ENCODE measurements around the gene ZCCHC7.
"Not testable (repeated sequence)": the region's sequence is repeated elsewhere in the genome, so short reads cannot be mapped to it uniquely, and the experiment has no call there.

ZCCHC7 gene

DNA sequence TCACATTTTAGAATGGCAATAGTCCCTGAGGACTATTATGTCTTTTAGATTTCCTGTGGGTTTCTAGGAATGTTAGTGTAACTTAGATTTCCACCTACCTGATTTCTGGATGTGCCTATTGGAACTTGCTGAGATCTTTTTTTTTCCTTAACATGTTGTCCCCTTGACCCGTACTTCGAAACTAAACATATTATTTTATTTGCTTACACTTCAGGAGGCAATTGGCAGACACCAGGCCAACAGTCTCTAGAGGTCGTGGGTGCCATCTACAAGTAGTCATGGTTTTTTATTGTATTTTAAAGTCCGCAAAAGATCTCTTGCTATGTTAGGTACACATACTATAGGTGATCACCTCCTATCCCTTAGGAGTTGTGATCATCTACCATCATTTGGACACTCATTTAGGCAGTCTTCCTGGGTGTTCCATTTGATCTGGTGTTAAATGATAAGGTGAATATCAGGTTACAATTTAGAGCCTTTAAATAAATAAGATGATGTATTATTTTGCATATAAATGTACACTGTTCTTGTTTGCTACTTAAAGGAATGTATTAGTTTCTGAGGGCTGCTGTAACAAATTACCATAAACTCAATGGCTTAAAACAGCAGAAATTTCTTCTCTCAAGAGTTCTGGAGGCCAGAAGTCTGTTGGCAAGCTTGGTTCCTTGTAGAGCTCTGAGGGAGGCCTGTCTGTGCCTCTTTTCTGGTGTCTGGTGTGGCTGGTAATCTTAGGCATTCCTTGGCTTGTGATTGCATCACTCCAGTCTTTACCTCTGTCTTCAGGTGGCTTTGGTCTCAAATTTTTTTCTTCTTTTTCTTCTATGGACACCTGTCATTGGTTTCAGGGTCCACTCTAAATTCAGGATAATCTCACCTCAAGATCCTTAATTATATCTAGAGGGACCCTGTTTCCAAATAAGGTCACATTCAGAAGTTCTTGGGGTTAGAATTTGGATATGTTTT lies 64.8 kb downstream of the ZCCHC7 start:
- Histone ChIP-seq H3K9me3 (ENCODE audit: severe bottlenecking) (no peaks in the 10 kb centered on the region), H3K36me3 (peaks cover 5% of the 10 kb centered on the region; the same call in 1 of the 2 replicates), H3K4me3 (ENCODE audit: low read depth, low read length) (no peak overlapping the region), H3K27ac (no peak overlapping the region), H3K27me3 (ENCODE audit: insufficient read depth, low read depth, severe bottlenecking) (no peaks in the 10 kb centered on the region)
- TF ChIP-seq, protein P1, sequence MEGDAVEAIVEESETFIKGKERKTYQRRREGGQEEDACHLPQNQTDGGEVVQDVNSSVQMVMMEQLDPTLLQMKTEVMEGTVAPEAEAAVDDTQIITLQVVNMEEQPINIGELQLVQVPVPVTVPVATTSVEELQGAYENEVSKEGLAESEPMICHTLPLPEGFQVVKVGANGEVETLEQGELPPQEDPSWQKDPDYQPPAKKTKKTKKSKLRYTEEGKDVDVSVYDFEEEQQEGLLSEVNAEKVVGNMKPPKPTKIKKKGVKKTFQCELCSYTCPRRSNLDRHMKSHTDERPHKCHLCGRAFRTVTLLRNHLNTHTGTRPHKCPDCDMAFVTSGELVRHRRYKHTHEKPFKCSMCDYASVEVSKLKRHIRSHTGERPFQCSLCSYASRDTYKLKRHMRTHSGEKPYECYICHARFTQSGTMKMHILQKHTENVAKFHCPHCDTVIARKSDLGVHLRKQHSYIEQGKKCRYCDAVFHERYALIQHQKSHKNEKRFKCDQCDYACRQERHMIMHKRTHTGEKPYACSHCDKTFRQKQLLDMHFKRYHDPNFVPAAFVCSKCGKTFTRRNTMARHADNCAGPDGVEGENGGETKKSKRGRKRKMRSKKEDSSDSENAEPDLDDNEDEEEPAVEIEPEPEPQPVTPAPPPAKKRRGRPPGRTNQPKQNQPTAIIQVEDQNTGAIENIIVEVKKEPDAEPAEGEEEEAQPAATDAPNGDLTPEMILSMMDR (IDR thresholded peaks at IDR 0.05; ENCODE audit: low read depth, low read length) = no peak
- no peak for DNase-seq

DNA sequence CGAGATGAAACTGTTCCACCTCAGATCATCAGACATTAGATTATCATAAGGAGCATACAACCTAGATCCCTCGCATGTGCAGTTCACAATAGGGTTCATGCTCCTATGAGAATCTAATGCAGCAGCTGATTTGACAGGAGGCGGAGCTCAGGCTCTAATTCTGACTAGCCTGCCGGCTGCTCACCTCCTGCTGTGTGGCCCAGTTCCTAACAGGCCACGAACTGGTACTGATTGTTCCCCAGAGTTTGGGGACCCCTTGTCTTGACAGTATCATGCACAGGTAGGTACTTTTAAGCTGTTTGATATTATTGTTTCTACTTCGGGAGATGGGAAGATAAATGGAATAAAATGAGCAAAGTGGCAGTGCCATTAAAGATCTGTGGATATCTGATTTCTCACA lies 66.9 kb downstream of the ZCCHC7 start:
- no peak overlapping the region for H3K4me3 ChIP-seq (ENCODE audit: low read depth, low read length)
- H3K27ac ChIP-seq = no peak overlapping the region
- H3K9me3 ChIP-seq (ENCODE audit: severe bottlenecking) = no peaks in the 10 kb centered on the region
- H3K27me3 ChIP-seq (ENCODE audit: insufficient read depth, low read depth, severe bottlenecking) = no peaks in the 10 kb centered on the region
- peaks cover 8% of the 10 kb centered on the region; the same call in 1 of the 2 replicates for H3K36me3 ChIP-seq
- TF ChIP-seq, protein P1 (IDR thresholded peaks at IDR 0.05; ENCODE audit: low read depth, low read length) = no peak
- no peak for DNase-seq

DNA sequence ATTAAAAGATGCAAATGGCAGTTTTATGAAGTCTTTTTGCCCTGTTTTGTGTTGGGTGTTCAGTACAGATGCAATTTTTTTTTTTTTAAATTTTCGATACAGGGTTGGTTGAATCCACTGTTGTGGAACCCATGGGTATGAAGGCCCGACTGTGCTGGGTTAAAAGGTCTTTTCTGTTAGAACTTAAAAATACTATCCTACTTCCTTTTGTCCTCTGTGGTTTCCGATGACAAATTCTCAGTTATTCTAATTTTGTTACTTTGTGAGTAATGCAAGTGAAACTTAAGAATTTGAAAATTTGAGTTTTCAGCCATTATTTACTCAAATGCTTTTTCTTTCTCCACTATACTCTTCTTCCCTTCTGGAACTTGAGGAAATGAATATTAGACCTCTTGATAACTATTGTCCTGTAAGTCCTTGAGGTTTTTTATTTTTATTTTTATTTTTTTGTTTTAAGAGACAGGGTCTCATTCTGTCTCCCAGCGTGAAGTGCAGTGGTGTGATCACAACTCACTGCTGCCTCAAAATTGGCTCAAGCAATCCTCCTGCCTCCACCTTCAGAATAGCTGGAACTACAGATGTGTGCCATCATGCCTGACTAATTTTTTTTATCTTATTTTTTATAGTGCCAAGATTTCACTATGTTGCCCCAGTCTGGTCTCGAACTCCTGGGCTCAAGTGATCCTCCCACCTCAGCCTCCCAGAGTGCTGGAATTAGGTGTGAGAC lies 67.5 kb downstream of the ZCCHC7 start:
- no peak overlapping the region for H3K4me3 ChIP-seq (ENCODE audit: low read depth, low read length)
- H3K36me3 ChIP-seq = peaks cover 8% of the 10 kb centered on the region; the same call in 1 of the 2 replicates
- no peaks in the 10 kb centered on the region for H3K9me3 ChIP-seq (ENCODE audit: severe bottlenecking)
- no peak overlapping the region for H3K27ac ChIP-seq
- no peak for DNase-seq
- TF ChIP-seq, protein P1 (IDR thresholded peaks at IDR 0.05; ENCODE audit: low read depth, low read length) = no peak
- no peaks in the 10 kb centered on the region for H3K27me3 ChIP-seq (ENCODE audit: insufficient read depth, low read depth, severe bottlenecking)

DNA sequence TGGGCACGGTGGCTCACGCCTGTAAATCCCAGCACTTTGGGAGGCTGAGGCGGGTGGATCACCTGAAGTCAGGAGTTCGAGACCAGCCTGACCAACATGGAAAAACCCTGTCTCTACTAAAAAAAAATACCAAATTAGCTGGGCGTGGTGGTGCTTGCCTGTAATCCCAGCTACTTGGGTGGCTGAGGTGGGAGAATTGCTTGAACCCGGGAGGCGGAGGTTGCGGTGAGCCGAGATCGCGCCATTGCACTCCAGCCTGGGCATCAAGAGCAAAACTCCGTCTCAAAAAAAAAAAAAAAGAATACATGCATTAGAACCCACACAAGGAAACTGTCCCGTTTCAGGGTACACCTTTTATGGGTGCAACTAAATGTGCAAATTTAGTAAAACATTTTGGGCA lies 70.4 kb downstream of the ZCCHC7 start:
- H3K9me3 ChIP-seq (ENCODE audit: severe bottlenecking); DNase-seq; H3K27ac ChIP-seq; H3K4me3 ChIP-seq (ENCODE audit: low read depth, low read length); H3K27me3 ChIP-seq (ENCODE audit: insufficient read depth, low read depth, severe bottlenecking); H3K36me3 ChIP-seq: not testable (repeated sequence)

DNA sequence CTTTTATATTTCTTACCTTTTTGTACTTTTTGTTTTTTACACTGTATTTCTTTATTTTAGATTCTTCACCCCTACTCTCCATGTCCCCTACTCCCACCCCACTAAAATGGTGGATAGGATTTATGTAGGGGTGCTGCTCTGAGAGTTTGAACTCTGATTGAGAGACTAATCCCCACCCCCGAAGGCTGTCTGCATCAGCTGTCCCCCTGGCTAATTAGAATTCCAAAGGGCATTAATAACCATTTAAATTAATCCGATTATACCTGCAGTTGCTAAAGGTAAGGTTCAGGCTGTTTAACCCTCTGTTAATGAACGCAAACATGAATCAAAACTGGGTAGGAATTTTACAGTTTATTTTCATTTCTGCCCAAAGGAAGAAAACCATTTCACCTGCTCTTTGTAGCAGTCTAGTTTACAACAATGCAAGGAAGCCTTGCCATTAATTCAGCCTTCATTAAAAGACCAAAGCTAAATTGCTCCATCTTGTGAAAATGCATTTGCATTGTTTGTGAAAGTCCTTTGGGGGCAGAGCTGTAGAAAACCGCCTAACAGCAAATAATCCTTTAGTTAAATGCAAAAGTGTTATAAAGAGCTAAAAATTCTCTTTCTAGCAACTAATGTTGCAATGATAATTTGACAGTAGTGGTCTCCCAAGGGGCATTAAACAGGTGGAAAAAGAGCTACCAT lies 71.2 kb downstream of the ZCCHC7 start:
- TF ChIP-seq, protein P1 (IDR thresholded peaks at IDR 0.05; ENCODE audit: low read depth, low read length) = no peak

More for the DNA sequence above, 71.2 kb downstream of the ZCCHC7 start:
- no peaks in the 10 kb centered on the region for H3K27me3 ChIP-seq (ENCODE audit: insufficient read depth, low read depth, severe bottlenecking)
- H3K9me3 ChIP-seq (ENCODE audit: severe bottlenecking) = no peaks in the 10 kb centered on the region
- no peak overlapping the region for H3K27ac ChIP-seq
- DNase-seq = peak; percentile 44
- H3K36me3 ChIP-seq = peaks cover 8% of the 10 kb centered on the region; the same call in 1 of the 2 replicates
- H3K4me3 ChIP-seq (ENCODE audit: low read depth, low read length) = no peak overlapping the region
